NCI-H82 treated with DMSO at 0.1 percent for 48 hours (cell line): ENCODE data around the gene PIK3C3.
A peak's percentile ranks its signal among the peaks of the same experiment; 100 is the strongest.

Source experiments
- DNase-seq: peaks from one replicate; lab custom pipeline; 2025; ENCODE audit not compliant: unreplicated experiment; lab: John Stamatoyannopoulos, UW

Gene PIK3C3

GRCh38 chr18:42113529-42114191 lies 158.6 kb downstream of the PIK3C3 start:
- no peak for DNase-seq

- peak; percentile 85 for DNase-seq
These were observed 159.4 kb downstream of the PIK3C3 start for GRCh38 chr18:42114310-42114943.

- DNase-seq = no peak
These were observed 171.6 kb downstream of the PIK3C3 start for GRCh38 chr18:42126586-42126985.

- peak; percentile 76 for DNase-seq
These were observed 176.3 kb downstream of the PIK3C3 start for GRCh38 chr18:42131066-42131929.

GRCh38 chr18:42131930-42132244 lies 176.9 kb downstream of the PIK3C3 start:
- no peak for DNase-seq
